ENCODE results near the gene SPATA31C2. TPM values are rescaled to one million over a fixed set of nuclear protein-coding genes. Genes with fewer than 3 reads are reported as not detected.

Gene SPATA31C2
- total and polyA plus RNA-seq, 2 of the 4 experiments (the other 2 are of a cell fraction), result 0.02 TPM; not detected in 1

- no peak overlapping the region for H3K4ac ChIP-seq (ENCODE audit: low read depth, low read length)
- H2BK5ac ChIP-seq (ENCODE audit: low read depth, low read length, poor library complexity, severe bottlenecking), result no peak overlapping the region
- H3K4me1 ChIP-seq (ENCODE audit: control insufficient read depth, insufficient read depth, low read length), result peaks cover 4% of the 10 kb centered on the region; the same call in 1 of the 2 replicates
- no peaks in the 10 kb centered on the region for H3K36me3 ChIP-seq (ENCODE audit: control insufficient read depth, insufficient read depth, low read length)
- peak overlapping the region; percentile 3; the same call in 1 of the 2 replicates for H4K5ac ChIP-seq (ENCODE audit: low read depth, low read length)
- no peak overlapping the region for H3K14ac ChIP-seq (replicated peaks; ENCODE audit: low read depth, low read length)
- POLR2A ChIA-PET (ENCODE audit: unreplicated experiment), result no interaction called here
- no peak overlapping the region for H2AK9ac ChIP-seq (replicated peaks; ENCODE audit: low read depth, low read length, poor library complexity)
- peak overlapping the region; percentile 3; the same call in 1 of the 2 replicates for H2BK20ac ChIP-seq (ENCODE audit: low read depth, low read length)
- H4K91ac ChIP-seq (ENCODE audit: insufficient read depth, low read depth, low read length), result no peak overlapping the region; the same call in 1 of the 2 replicates
- DNase-seq, result peak; percentile 68
- no peaks in the 10 kb centered on the region for H4K20me1 ChIP-seq (ENCODE audit: insufficient read depth, low read length)
- H2AK5ac ChIP-seq (ENCODE audit: low read depth, low read length), result no peak overlapping the region
- peak overlapping the region; percentile 30; the same call in 1 of the 2 replicates for H3K4me2 ChIP-seq (ENCODE audit: low read depth, low read length)
- ATAC-seq (ENCODE audit: low read depth), result peak; percentile 92
- dilution Hi-C loops (cut with HindIII; ENCODE audit: low sequenced_read_pairs, unreplicated experiment), result no loop called here
- 0 out of 2 replicates have a peak overlapping the region, but pooled peaks have one; percentile 12 for H3K9ac ChIP-seq (ENCODE audit: low read depth, low read length)
- H3K9me1 ChIP-seq (ENCODE audit: insufficient read depth, low read length), result 0 out of 2 replicates have a peak, but pooled peaks cover 2% of the 10 kb centered on the region
- intact Hi-C loops (cut with micrococcal nuclease), result no loop called here
- no peak overlapping the region for H3K56ac ChIP-seq (ENCODE audit: extremely low read depth, insufficient read depth, low read length)
- in situ Hi-C loops (cut with MboI; ENCODE audit: low sequenced_read_pairs), result loop anchor here (10.0 kb wide), 1 partner anchor 482 kb away; no protein-coding TSS in a partner anchor
- peak overlapping the region; percentile 78 for H2AFZ ChIP-seq (replicated peaks; ENCODE audit: low read length, poor library complexity)
- H2BK15ac ChIP-seq (ENCODE audit: low read depth, low read length), result peak overlapping the region; percentile 7; the same call in 1 of the 3 replicates
- peak overlapping the region; percentile 17; the same call in 1 of the 2 replicates for H3K18ac ChIP-seq (ENCODE audit: low read depth, low read length)
- WGBS, 2 experiments (ENCODE audit: extremely low coverage in 2 of 2, insufficient read length in 1 of 2), result 28% methylated on average over 5 of the region's 10 CpGs; no CpG with 5 or more reads in 1 of the 2 experiments
- peak overlapping the region; percentile 6; the same call in 1 of the 2 replicates for H3K27ac ChIP-seq (ENCODE audit: insufficient read depth, low read length)
- H3K79me1 ChIP-seq (ENCODE audit: low read depth in 1 of 2, low read length in 2 of 2), result no peaks in the 10 kb centered on the region
- TF ChIP-seq USF2 (IDR thresholded peaks at IDR 0.05; ENCODE audit: low read depth, low read length), result peak; percentile 51; the same call in 1 of the 2 replicates
- 0 out of 2 replicates have a peak, but pooled peaks have one; percentile 6 for TF ChIP-seq BHLHE40 (IDR thresholded peaks at IDR 0.05; ENCODE audit: low read depth, low read length)
- no peak for TF ChIP-seq FOS (IDR thresholded peaks at IDR 0.05; ENCODE audit: low read depth, low read length)
- TF ChIP-seq CHD1 (IDR thresholded peaks at IDR 0.05; ENCODE audit: low read depth, low read length), result no peak
- TF ChIP-seq, protein P1, sequence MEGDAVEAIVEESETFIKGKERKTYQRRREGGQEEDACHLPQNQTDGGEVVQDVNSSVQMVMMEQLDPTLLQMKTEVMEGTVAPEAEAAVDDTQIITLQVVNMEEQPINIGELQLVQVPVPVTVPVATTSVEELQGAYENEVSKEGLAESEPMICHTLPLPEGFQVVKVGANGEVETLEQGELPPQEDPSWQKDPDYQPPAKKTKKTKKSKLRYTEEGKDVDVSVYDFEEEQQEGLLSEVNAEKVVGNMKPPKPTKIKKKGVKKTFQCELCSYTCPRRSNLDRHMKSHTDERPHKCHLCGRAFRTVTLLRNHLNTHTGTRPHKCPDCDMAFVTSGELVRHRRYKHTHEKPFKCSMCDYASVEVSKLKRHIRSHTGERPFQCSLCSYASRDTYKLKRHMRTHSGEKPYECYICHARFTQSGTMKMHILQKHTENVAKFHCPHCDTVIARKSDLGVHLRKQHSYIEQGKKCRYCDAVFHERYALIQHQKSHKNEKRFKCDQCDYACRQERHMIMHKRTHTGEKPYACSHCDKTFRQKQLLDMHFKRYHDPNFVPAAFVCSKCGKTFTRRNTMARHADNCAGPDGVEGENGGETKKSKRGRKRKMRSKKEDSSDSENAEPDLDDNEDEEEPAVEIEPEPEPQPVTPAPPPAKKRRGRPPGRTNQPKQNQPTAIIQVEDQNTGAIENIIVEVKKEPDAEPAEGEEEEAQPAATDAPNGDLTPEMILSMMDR (conservative IDR thresholded peaks at IDR 0.05; ENCODE audit: low read depth, low read length), result no peak
- no peak for TF ChIP-seq RAD21 (IDR thresholded peaks at IDR 0.05; ENCODE audit: low read length)
- TF ChIP-seq CEBPB (IDR thresholded peaks at IDR 0.05; ENCODE audit: low read depth, low read length), result peak; percentile 59
- BruUV-seq (replicated peaks), result no TSS peak
- H3K4me3 ChIP-seq (ENCODE audit: insufficient read depth, low read depth, low read length), result no peak overlapping the region
- no peaks in the 10 kb centered on the region; the same call in 1 of the 2 replicates for H3K27me3 ChIP-seq (ENCODE audit: control insufficient read depth, insufficient read depth, low read length)
- H3K9me3 ChIP-seq (ENCODE audit: control insufficient read depth, insufficient read depth, low read length), result no peaks in the 10 kb centered on the region
- H4K8ac ChIP-seq (ENCODE audit: low read depth in 2 of 2, low read length in 2 of 2), result peak overlapping the region in 1 of 2 experiments; percentile 77; a peak in 1 of 4 replicates
- no peak overlapping the region for H3K23ac ChIP-seq (ENCODE audit: low read depth, low read length)
- CTCF ChIA-PET, result interaction anchor here (0.5 to 1.8 kb wide), 3 partner anchors 17 to 178 kb away, joined by 3 to 4 read pairs (median 4); no protein-coding TSS in a partner anchor
- peak overlapping the region; percentile 49; the same call in 1 of the 2 replicates for H2BK120ac ChIP-seq (ENCODE audit: low read depth, low read length)
Measured at GRCh38 chr9:88092797-88093331, 45.4 kb downstream of the SPATA31C2 start.
